Measurements from ENCODE around the gene ZFHX2. TPM values are rescaled to one million over a fixed set of nuclear protein-coding genes. Genes with fewer than 3 reads are reported as not detected.

The ZFHX2 gene
- total and polyA plus RNA-seq, 2 of the 13 experiments (the other 11 are each of a cell fraction or from before 2014, with no cell fraction given): 0.17 to 0.44 TPM

DNA sequence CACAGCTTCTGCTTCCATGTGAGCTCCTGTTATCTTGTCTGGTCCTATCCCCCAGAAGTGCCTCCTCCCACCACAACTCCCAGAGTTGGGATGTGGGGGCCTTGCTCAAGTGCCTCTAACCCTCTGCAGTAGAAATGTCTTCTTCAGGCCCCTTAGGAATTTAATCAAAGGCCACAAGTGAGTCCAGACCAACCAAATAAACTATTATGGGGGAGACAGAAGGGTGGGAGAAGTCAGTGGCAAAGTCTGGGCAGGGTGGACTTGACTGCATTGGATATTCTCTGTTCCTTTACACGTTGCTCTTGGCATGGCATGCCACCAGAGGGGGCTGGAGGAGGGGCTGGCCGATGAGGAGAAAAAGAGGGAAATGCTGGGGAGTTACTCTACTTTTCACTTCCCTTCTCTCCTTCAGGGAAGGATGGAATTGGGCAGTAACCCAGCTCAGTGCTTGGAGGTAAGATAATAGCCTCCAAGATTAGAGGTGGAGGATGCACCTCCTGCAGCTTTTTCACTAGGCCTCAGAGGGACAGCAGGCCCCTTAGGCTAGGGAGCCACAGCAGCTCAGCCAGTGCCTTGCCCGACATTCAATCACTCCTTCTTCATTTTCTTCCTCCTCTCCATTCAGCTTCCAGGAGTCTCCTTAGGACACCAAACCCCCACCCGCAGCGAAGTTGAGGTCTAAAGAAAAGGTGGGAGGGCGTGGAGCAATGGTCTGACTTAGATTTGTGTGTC lies 17.2 kb upstream of the ZFHX2 start (continued):
- TF ChIP-seq BORCS8-MEF2B (CRISPR knock-in tag; IDR thresholded peaks at IDR 0.05): no peak
- TF ChIP-seq, protein P1, sequence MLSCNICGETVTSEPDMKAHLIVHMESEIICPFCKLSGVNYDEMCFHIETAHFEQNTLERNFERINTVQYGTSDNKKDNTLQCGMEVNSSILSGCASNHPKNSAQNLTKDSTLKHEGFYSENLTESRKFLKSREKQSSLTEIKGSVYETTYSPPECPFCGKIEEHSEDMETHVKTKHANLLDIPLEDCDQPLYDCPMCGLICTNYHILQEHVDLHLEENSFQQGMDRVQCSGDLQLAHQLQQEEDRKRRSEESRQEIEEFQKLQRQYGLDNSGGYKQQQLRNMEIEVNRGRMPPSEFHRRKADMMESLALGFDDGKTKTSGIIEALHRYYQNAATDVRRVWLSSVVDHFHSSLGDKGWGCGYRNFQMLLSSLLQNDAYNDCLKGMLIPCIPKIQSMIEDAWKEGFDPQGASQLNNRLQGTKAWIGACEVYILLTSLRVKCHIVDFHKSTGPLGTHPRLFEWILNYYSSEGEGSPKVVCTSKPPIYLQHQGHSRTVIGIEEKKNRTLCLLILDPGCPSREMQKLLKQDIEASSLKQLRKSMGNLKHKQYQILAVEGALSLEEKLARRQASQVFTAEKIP (CRISPR knock-in tag; IDR thresholded peaks at IDR 0.05; ENCODE audit: borderline replicate concordance): no peak
- TF ChIP-seq, protein P2, sequence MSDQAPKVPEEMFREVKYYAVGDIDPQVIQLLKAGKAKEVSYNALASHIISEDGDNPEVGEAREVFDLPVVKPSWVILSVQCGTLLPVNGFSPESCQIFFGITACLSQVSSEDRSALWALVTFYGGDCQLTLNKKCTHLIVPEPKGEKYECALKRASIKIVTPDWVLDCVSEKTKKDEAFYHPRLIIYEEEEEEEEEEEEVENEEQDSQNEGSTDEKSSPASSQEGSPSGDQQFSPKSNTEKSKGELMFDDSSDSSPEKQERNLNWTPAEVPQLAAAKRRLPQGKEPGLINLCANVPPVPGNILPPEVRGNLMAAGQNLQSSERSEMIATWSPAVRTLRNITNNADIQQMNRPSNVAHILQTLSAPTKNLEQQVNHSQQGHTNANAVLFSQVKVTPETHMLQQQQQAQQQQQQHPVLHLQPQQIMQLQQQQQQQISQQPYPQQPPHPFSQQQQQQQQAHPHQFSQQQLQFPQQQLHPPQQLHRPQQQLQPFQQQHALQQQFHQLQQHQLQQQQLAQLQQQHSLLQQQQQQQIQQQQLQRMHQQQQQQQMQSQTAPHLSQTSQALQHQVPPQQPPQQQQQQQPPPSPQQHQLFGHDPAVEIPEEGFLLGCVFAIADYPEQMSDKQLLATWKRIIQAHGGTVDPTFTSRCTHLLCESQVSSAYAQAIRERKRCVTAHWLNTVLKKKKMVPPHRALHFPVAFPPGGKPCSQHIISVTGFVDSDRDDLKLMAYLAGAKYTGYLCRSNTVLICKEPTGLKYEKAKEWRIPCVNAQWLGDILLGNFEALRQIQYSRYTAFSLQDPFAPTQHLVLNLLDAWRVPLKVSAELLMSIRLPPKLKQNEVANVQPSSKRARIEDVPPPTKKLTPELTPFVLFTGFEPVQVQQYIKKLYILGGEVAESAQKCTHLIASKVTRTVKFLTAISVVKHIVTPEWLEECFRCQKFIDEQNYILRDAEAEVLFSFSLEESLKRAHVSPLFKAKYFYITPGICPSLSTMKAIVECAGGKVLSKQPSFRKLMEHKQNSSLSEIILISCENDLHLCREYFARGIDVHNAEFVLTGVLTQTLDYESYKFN (CRISPR knock-in tag; conservative IDR thresholded peaks at IDR 0.05): peak; percentile 3; the same call in 1 of the 2 replicates
- TF ChIP-seq ZNF430 (CRISPR knock-in tag; IDR thresholded peaks at IDR 0.05): no peak
- TF ChIP-seq SOX13 (IDR thresholded peaks at IDR 0.05): no peak
- TF ChIP-seq SOX13 (CRISPR knock-in tag; conservative IDR thresholded peaks at IDR 0.05 in 1 of 2, IDR thresholded peaks at IDR 0.05 in 1 of 2): no peak
- TF ChIP-seq HNRNPK (IDR thresholded peaks at IDR 0.05; ENCODE audit: low read depth, low read length, poor library complexity, severe bottlenecking): no peak
- no peak for TF ChIP-seq ZMYM4 (CRISPR knock-in tag; IDR thresholded peaks at IDR 0.05)
- TF ChIP-seq CHCHD3 (CRISPR knock-in tag; IDR thresholded peaks at IDR 0.05): no peak
- TF ChIP-seq, protein P3, sequence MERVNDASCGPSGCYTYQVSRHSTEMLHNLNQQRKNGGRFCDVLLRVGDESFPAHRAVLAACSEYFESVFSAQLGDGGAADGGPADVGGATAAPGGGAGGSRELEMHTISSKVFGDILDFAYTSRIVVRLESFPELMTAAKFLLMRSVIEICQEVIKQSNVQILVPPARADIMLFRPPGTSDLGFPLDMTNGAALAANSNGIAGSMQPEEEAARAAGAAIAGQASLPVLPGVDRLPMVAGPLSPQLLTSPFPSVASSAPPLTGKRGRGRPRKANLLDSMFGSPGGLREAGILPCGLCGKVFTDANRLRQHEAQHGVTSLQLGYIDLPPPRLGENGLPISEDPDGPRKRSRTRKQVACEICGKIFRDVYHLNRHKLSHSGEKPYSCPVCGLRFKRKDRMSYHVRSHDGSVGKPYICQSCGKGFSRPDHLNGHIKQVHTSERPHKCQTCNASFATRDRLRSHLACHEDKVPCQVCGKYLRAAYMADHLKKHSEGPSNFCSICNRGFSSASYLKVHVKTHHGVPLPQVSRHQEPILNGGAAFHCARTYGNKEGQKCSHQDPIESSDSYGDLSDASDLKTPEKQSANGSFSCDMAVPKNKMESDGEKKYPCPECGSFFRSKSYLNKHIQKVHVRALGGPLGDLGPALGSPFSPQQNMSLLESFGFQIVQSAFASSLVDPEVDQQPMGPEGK (CRISPR knock-in tag; IDR thresholded peaks at IDR 0.05): peak; percentile 37
- TF ChIP-seq DMAP1 (CRISPR knock-in tag; IDR thresholded peaks at IDR 0.05): no peak
- TF ChIP-seq, protein P4, sequence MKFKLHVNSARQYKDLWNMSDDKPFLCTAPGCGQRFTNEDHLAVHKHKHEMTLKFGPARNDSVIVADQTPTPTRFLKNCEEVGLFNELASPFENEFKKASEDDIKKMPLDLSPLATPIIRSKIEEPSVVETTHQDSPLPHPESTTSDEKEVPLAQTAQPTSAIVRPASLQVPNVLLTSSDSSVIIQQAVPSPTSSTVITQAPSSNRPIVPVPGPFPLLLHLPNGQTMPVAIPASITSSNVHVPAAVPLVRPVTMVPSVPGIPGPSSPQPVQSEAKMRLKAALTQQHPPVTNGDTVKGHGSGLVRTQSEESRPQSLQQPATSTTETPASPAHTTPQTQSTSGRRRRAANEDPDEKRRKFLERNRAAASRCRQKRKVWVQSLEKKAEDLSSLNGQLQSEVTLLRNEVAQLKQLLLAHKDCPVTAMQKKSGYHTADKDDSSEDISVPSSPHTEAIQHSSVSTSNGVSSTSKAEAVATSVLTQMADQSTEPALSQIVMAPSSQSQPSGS (CRISPR knock-in tag; IDR thresholded peaks at IDR 0.05): peak; percentile 42; the same call in 1 of the 2 replicates
- TF ChIP-seq SMAD3 (CRISPR knock-in tag; IDR thresholded peaks at IDR 0.05): no peak
- TF ChIP-seq ESRRA (CRISPR knock-in tag; IDR thresholded peaks at IDR 0.05; ENCODE audit: low read depth): no peak
- TF ChIP-seq, protein P5, sequence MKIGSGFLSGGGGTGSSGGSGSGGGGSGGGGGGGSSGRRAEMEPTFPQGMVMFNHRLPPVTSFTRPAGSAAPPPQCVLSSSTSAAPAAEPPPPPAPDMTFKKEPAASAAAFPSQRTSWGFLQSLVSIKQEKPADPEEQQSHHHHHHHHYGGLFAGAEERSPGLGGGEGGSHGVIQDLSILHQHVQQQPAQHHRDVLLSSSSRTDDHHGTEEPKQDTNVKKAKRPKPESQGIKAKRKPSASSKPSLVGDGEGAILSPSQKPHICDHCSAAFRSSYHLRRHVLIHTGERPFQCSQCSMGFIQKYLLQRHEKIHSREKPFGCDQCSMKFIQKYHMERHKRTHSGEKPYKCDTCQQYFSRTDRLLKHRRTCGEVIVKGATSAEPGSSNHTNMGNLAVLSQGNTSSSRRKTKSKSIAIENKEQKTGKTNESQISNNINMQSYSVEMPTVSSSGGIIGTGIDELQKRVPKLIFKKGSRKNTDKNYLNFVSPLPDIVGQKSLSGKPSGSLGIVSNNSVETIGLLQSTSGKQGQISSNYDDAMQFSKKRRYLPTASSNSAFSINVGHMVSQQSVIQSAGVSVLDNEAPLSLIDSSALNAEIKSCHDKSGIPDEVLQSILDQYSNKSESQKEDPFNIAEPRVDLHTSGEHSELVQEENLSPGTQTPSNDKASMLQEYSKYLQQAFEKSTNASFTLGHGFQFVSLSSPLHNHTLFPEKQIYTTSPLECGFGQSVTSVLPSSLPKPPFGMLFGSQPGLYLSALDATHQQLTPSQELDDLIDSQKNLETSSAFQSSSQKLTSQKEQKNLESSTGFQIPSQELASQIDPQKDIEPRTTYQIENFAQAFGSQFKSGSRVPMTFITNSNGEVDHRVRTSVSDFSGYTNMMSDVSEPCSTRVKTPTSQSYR (CRISPR knock-in tag; IDR thresholded peaks at IDR 0.05; ENCODE audit: borderline replicate concordance): no peak
- no peak for TF ChIP-seq SP140L (CRISPR knock-in tag; IDR thresholded peaks at IDR 0.05; ENCODE audit: borderline replicate concordance)
- TF ChIP-seq HDAC1 (CRISPR knock-in tag; IDR thresholded peaks at IDR 0.05): no peak
- no peak for TF ChIP-seq HOXA5 (CRISPR knock-in tag; IDR thresholded peaks at IDR 0.05)

Measured in HepG2 (cell line).